ENCODE results near the gene GON4L. TPM values are rescaled to one million over a fixed set of nuclear protein-coding genes. Genes with fewer than 3 reads are reported as not detected.
"Not testable (repeated sequence)": the region's sequence is repeated elsewhere in the genome, so short reads cannot be mapped to it uniquely, and the experiment has no call there.

The GON4L gene
- total RNA-seq, 8 experiments from 2014 or later = 21.3 to 71.5 (median 42.9) TPM

DNA sequence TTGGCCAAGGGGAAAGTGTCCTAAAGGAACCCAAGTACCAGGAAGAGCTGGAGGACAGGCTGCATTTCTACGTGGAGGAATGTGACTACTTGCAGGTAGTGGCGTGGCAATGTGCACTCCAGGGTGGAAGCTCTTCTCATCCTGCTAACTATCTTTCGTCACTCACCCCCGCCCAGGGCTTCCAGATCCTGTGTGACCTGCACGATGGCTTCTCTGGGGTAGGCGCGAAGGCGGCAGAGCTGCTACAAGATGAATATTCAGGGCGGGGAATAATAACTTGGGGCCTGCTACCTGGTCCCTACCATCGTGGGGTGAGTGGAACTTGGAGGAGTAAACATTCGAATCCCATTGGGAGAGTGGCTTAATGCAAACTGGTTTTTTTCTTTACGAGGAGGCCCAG, 109.4 kb downstream of the GON4L start:
- H3K27ac ChIP-seq; H3K4me1 ChIP-seq (replicated peaks in 1 of 2); ATAC-seq (replicated peaks in 6 of 8); in situ Hi-C loops (cut with MboI; ENCODE audit: low pct_unique_long_range_greater_than_20kb in 2 of 9, low sequenced_read_pairs in 9 of 9, unreplicated experiment in 9 of 9); H3K4me3 ChIP-seq: not testable (repeated sequence)
- WGBS, 10 experiments = 80 to 100% (median 100%) methylated on average over 1 to 2 of the region's 12 CpGs; no CpG with 5 or more reads in 5 of the 10 experiments

DNA sequence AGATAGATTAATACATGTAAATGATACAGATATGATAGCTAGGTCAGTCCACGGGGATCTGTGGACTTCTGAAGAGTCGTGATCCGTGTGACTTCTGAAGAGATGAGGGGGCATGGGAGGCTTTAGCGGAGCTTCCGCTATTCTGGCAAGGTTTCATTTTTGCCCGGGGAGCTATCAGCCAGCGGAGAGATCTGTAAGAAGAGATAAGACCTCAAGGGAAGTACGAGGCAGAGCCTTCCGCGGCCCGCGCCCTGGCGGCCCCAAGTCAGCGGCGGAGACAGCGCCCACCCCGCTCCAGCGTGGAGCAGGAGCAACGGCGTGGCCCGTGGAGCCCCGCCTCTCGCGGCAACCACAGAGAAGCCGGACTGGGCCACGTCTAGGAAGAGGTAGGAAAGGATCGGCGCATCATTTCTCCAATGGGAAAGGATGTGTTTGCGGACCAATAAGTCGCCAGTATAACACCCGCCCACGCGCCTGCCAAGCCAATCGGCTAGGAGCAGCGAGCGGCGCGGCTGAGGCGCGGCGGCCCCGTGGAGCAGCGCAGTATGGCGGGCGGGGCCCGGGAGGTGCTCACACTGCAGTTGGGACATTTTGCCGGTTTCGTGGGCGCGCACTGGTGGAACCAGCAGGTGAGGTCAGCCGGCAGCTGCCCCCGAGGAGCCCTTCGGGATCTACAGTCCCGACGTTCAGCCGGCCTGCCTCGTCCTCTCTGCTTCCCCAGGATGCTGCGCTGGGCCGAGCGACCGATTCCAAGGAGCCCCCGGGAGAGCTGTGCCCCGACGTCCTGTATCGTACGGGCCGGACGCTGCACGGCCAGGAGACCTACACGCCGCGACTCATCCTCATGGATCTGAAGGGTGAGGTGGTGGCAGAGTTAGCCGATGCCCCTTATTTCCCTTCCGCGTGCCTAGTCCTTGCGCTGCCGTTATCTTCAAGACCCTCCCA, 111.5 kb downstream of the GON4L start:
- Histone ChIP-seq H3K27ac (peak overlapping the region; percentile 84 to 85), H3K4me3 (peak overlapping the region; percentile 43 to 51 (median 47))
- WGBS, 10 experiments = 0 to 6% (median 0%) methylated on average over 1 to 15 of the region's 77 CpGs; no CpG with 5 or more reads in 1 of the 10 experiments
- ATAC-seq (replicated peaks in 6 of 8) = peak; percentile 90 to 97 (median 94)
- H3K4me1 ChIP-seq (replicated peaks in 1 of 2); in situ Hi-C loops (cut with MboI; ENCODE audit: low pct_unique_long_range_greater_than_20kb in 2 of 9, low sequenced_read_pairs in 9 of 9, unreplicated experiment in 9 of 9): not testable (repeated sequence)

DNA sequence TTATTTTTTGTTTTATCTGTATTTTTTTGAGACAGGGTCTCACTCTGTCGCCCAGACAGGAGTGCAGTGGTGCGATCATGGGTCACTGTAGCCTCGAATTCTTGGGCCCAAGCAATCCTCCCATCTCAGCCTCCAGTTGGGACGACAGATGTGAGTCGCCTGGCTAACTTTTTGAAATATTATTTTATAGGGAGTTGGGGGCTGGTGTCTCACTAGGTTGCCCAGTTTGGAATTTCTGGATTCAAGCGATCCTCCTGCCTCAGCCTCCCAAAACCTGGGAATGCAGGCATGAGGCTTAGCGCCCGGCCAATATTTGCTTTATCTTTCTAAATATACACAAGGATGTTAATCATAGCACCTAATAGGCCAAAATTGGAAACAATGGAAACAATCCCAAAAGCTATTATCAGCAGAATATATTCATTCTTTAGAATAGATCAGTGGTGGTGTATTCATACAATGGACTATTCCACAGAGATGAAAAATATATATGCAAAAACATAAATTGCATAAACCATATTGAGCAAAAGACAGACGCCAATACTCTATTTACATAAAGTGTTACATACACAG, 112.2 kb downstream of the GON4L start:
- Histone ChIP-seq H3K4me3 (peak overlapping the region; percentile 43 to 51 (median 47)), H3K27ac (peak overlapping the region; percentile 84 to 85), H3K4me1 (replicated peaks in 1 of 2) (peaks cover 0 to 4% of the 10 kb centered on the region in 2 donors)
- WGBS, 10 experiments = 29 to 85% (median 63%) methylated on average over 1 to 9 of the region's 9 CpGs
- no peak for ATAC-seq (replicated peaks in 6 of 8)
- in situ Hi-C loops (cut with MboI; ENCODE audit: low pct_unique_long_range_greater_than_20kb in 2 of 9, low sequenced_read_pairs in 9 of 9, unreplicated experiment in 9 of 9) = no loop called here

DNA sequence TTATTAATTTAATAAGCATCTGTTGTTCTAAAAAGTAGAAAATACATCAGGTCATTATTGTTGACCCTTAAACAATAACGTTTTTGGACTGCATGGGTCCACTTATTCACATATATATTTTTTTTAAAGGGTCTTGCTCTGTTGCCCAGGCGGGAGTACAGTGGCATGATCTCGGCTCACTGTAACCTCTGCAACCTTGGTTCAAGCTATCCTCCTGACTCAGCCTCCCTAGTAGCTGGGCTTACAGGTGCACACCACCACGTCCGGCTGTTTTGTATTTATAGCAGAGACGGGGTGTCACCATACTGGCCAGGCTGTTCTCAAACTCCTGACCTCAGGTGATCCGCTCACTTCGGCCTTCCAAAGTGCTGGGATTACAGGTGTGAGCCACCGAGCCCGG, 115.1 kb downstream of the GON4L start:
- in situ Hi-C loops (cut with MboI; ENCODE audit: low pct_unique_long_range_greater_than_20kb in 2 of 9, low sequenced_read_pairs in 9 of 9, unreplicated experiment in 9 of 9) = no loop called here

DNA sequence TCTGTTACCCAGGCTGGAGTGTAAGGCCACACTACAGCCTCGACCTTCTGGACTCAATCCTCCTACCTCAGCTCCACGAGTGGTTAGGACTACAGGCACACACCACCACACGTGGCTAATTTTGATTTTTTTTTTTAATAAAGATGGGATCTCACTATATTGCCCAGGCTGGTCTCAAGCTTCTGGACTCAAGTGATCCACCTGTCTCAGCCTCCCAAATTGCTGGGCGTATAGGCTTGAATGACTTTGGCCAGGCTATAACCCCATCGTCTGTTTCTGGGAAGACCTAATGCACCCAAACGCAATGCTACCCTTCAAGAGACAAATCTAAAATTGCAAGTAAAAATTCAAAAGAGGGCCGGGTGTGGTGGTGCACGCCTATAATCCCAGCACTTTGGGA, 116.0 kb downstream of the GON4L start:
- in situ Hi-C loops (cut with MboI; ENCODE audit: low pct_unique_long_range_greater_than_20kb in 2 of 9, low sequenced_read_pairs in 9 of 9, unreplicated experiment in 9 of 9) = no loop called here
- H3K27ac ChIP-seq = no peak overlapping the region
- 76 to 100% (median 95%) methylated on average over 1 to 8 of the region's 8 CpGs; no CpG with 5 or more reads in 2 of the 10 experiments for WGBS, 10 experiments
- no peak overlapping the region for H3K4me3 ChIP-seq
- ATAC-seq (replicated peaks in 6 of 8) = no peak
- peaks cover 0 to 4% of the 10 kb centered on the region in 2 donors for H3K4me1 ChIP-seq (replicated peaks in 1 of 2)

More for the DNA sequence above, 115.1 kb downstream of the GON4L start:
- no peak for ATAC-seq (replicated peaks in 6 of 8)
- WGBS, 10 experiments = 0 to 100% (median 84%) methylated on average over 1 to 10 of the region's 10 CpGs; no CpG with 5 or more reads in 1 of the 10 experiments
- Histone ChIP-seq H3K4me3 (no peak overlapping the region), H3K27ac (no peak overlapping the region), H3K4me1 (replicated peaks in 1 of 2) (peaks cover 0 to 4% of the 10 kb centered on the region in 2 donors)

DNA sequence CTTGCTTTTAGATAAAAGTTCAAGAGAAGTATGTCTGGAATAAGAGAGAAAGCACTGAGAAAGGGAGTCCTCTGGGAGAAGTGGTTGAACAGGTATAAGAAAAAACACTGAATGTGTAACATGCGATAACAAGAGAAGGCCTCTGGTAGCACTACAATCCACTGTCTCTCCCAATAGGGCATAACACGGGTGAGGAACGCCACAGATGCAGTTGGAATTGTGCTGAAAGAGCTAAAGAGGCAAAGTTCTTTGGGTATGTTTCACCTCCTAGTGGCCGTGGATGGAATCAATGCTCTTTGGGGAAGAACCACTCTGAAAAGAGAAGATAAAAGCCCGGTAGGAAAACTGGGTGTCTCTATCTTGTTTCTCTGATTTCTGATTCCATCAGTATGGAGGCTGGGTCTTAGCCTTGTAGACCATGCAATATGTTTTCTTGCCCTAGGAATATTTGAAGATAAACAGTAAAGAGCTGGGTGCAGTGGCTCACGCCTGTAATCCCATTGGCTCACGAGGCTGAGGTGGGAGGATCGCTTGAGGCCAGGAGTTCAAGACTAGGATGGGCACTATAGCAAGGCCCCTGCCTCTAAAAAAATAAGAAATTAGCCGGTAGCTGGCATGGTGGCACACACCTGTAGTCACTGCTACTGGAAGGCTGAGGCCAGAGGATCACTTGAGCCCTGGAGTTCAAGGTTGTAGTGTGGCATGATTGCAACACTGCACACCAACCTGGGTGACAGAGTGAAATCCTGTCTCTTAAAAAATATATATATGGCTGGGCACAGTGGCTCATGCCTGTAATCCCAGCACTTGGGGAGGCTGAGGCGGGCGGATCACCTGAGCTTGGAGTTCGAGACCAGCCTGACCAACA, 127.7 kb downstream of the GON4L start:
- 24 to 72% (median 59%) methylated on average over 1 to 12 of the region's 12 CpGs; no CpG with 5 or more reads in 1 of the 10 experiments for WGBS, 10 experiments
- H3K27ac ChIP-seq = no peak overlapping the region
- H3K4me1 ChIP-seq (replicated peaks in 1 of 2) = no peaks in the 10 kb centered on the region
- in situ Hi-C loops (cut with MboI; ENCODE audit: low pct_unique_long_range_greater_than_20kb in 2 of 9, low sequenced_read_pairs in 9 of 9, unreplicated experiment in 9 of 9) = no loop called here
- no peak overlapping the region for H3K4me3 ChIP-seq
- peak in 7 of 8 experiments; percentile 30 to 84 (median 57) for ATAC-seq (replicated peaks in 6 of 8)

DNA sequence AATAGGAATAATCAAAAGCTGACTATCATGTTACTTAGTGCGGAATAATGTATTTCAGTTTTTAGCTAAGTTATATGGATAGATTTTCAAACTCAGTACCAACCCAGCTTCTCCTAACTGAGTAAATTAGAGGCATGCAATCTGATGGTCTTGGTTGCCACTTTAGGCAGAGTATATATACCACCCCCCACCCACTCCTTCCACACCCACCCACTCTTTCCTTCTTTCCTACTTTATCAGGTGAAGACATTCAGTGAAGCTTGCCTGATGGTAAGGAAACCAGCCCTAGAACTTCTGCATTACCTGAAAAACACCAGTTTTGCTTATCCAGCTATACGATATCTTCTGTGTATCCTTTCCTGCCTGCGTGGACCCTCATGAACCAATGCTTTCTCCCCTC, 131.9 kb downstream of the GON4L start:
- 80 to 100% (median 93%) methylated on average over 1 to 3 of the region's 3 CpGs; no CpG with 5 or more reads in 1 of the 10 experiments for WGBS, 10 experiments
- in situ Hi-C loops (cut with MboI; ENCODE audit: low pct_unique_long_range_greater_than_20kb in 2 of 9, low sequenced_read_pairs in 9 of 9, unreplicated experiment in 9 of 9) = no loop called here

DNA sequence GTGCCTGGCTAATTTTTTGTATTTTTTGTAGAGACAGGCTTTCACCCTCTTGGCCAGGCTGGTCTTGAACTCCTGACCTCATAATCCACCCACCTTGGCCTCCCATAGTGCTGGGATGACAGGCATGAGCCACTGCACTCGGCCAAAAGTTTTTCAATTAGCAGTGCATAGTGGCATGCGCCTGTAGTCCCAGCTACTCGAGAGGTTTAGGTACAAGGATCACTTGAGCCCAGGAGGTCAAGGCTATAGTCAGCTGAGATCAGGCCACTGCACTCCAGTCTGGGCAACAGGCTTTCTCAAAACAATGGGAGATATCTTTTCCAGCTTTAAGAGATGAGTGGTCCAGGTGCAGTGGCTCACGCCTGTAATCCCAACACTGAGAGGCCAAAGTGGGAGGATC, 137.3 kb downstream of the GON4L start:
- Histone ChIP-seq H3K4me3 (no peak overlapping the region), H3K4me1 (replicated peaks in 1 of 2) (peaks cover 3 to 11% of the 10 kb centered on the region in 2 donors), H3K27ac (no peak overlapping the region)
- in situ Hi-C loops (cut with MboI; ENCODE audit: low pct_unique_long_range_greater_than_20kb in 2 of 9, low sequenced_read_pairs in 9 of 9, unreplicated experiment in 9 of 9) = loop anchor here in 1 of 9 experiments (25.0 kb wide), 1 partner anchor 93 kb away; no protein-coding TSS in a partner anchor
- 93 to 100% (median 100%) methylated on average over 1 to 4 of the region's 4 CpGs; no CpG with 5 or more reads in 3 of the 10 experiments for WGBS, 10 experiments
- ATAC-seq (replicated peaks in 6 of 8) = no peak

More for the DNA sequence above, 131.9 kb downstream of the GON4L start:
- ATAC-seq (replicated peaks in 6 of 8) = no peak
- H3K4me3 ChIP-seq = no peak overlapping the region
- no peaks in the 10 kb centered on the region for H3K4me1 ChIP-seq (replicated peaks in 1 of 2)
- no peak overlapping the region for H3K27ac ChIP-seq

DNA sequence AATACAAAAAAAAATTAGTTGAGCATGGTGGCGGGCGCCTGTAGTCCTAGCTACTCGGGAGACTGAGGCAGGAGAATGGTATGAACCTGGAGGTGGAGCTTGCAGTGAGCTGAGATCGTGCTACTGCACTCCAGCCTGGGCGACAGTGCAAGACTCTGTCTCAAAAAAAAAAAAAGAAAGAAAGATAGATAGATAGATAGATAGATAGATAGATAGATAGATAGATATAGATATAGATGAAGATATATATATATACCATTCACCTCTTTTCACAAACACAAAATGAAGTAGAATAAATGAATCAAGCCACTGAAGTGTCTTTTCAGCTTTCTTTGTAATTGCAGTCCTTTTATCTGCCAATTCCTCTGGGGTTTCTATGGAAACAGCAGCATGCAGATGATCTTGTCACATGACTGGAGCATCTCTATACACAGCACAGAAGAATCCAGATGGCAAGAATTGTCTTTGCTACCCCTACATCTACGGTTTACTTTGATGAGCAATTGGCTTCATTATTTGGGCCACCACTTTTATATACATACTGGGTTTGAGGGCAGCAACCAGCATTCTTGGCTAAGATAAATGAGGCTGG, 138.4 kb downstream of the GON4L start:
- in situ Hi-C loops (cut with MboI; ENCODE audit: low pct_unique_long_range_greater_than_20kb in 2 of 9, low sequenced_read_pairs in 9 of 9, unreplicated experiment in 9 of 9) = loop anchor here in 1 of 9 experiments (25.0 kb wide), 1 partner anchor 94 kb away; no protein-coding TSS in a partner anchor

DNA sequence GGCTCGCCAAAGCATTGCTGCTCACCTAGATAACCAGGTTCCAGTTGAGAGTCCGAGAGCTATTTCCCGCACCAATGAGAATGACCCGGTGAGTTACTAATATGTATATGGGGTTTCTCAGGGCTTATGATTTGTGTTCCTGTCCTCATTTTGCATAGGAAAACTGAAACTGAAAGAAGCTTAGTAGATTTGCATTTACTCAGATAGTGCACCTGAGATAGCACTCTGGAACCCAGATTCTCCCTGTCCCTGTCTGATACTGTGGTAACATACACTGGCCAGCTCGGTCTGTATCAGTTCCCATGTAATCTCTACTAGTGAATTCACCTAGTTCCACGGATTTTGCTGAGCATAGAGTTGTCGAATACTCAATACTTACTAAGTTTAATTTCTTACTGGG, 140.0 kb downstream of the GON4L start:
- Histone ChIP-seq H3K4me1 (replicated peaks in 1 of 2) (peaks cover 3 to 11% of the 10 kb centered on the region in 2 donors), H3K4me3 (no peak overlapping the region), H3K27ac (no peak overlapping the region)
- ATAC-seq (replicated peaks in 6 of 8) = peak in 1 of 8 experiments; percentile 35
- in situ Hi-C loops (cut with MboI; ENCODE audit: low pct_unique_long_range_greater_than_20kb in 2 of 9, low sequenced_read_pairs in 9 of 9, unreplicated experiment in 9 of 9) = loop anchor here in 1 of 9 experiments (25.0 kb wide), 1 partner anchor 95 kb away; no protein-coding TSS in a partner anchor
- WGBS, 10 experiments = 80 to 100% (median 91%) methylated on average over 1 to 7 of the region's 7 CpGs; no CpG with 5 or more reads in 3 of the 10 experiments

More for the DNA sequence above, 138.4 kb downstream of the GON4L start:
- ATAC-seq (replicated peaks in 6 of 8) = peak in 5 of 8 experiments; percentile 87 to 93 (median 92)
- peak overlapping the region in 1 of 2 donors; percentile 35 for H3K27ac ChIP-seq
- not testable (repeated sequence) for H3K4me3 ChIP-seq
- peaks cover 3 to 11% of the 10 kb centered on the region in 2 donors for H3K4me1 ChIP-seq (replicated peaks in 1 of 2)
- 23 to 100% (median 65%) methylated on average over 2 to 6 of the region's 6 CpGs; no CpG with 5 or more reads in 1 of the 10 experiments for WGBS, 10 experiments

DNA sequence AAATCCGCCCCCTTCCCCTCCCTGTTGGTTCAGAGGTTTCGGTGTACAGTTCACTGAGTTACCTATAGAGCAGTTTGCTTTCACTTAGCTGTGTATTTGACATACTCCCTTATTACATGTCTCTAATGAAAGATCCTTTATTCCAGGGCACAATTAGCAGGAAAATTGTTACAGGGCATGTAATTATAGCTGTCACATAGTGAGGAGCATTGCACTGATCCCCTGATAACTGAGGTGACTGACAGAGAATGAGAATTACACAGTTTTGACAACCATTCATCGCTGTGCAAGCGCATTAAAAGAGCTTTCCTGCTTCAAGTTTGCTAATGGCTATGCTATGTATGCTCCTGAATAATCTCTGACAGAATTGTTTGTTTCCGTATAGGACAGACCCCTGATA, 141.2 kb downstream of the GON4L start:
- in situ Hi-C loops (cut with MboI; ENCODE audit: low pct_unique_long_range_greater_than_20kb in 2 of 9, low sequenced_read_pairs in 9 of 9, unreplicated experiment in 9 of 9) = loop anchor here in 1 of 9 experiments (25.0 kb wide), 1 partner anchor 97 kb away; no protein-coding TSS in a partner anchor
- Histone ChIP-seq H3K27ac (no peak overlapping the region), H3K4me1 (replicated peaks in 1 of 2) (peaks cover 3 to 11% of the 10 kb centered on the region in 2 donors), H3K4me3 (no peak overlapping the region)
- WGBS, 10 experiments = 92 to 100% (median 98%) methylated on average over 2 to 5 of the region's 5 CpGs; no CpG with 5 or more reads in 2 of the 10 experiments
- no peak for ATAC-seq (replicated peaks in 6 of 8)

DNA sequence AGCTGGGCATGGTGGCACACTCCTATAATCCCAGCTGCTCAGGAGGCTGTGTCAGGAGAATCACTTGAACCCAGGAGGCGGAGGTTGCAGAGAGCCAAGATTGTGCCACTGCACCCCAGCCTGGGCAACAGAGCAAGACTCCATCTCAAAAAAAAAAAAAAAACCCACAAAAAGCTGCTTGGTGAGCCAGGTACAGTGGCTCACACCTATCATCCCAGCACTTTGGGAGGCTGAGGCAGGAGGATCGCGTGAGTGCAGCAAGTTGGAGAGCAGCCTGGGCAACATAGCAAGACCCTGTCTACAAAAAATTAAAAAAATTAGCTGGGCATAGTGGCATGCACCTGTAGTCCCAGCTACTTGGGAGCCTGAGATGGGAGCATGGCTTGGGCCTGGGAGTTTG, 142.0 kb downstream of the GON4L start:
- not testable (repeated sequence) for ATAC-seq (replicated peaks in 6 of 8); H3K27ac ChIP-seq; H3K4me3 ChIP-seq
- in situ Hi-C loops (cut with MboI; ENCODE audit: low pct_unique_long_range_greater_than_20kb in 2 of 9, low sequenced_read_pairs in 9 of 9, unreplicated experiment in 9 of 9) = loop anchor here in 1 of 9 experiments (25.0 kb wide), 1 partner anchor 97 kb away; no protein-coding TSS in a partner anchor
- H3K4me1 ChIP-seq (replicated peaks in 1 of 2) = peaks cover 3 to 11% of the 10 kb centered on the region in 2 donors
- WGBS, 10 experiments = 88 to 100% (median 100%) methylated on average over 1 to 3 of the region's 3 CpGs; no CpG with 5 or more reads in 2 of the 10 experiments
